ENCODE data around the gene PLXNA4.

DNA sequence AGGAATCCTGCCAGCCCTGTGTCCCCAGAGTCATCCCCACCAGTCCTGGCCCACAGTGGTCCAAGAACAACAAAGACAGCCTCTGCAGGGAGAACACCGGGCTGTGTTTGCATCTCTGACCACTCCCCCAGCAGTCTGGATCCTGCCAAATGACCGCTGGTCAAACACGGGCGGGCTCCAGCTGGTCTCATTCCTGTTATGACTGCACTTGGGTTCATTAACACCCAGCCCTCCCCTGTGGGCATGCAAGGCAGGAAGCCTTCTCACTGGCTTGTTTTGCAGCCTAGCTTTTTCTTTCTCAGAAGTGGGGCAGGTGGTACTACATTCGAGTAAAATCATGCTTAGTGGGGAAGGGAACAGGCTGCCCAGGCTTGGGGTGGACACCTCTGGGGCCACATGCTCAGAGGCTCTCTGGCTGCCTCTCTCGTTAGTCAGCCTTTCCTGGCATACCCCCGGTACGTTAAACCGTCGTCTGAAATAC, 190.0 kb downstream of the PLXNA4 start:
- TF ChIP-seq CTCF (conservative IDR thresholded peaks at IDR 0.05; ENCODE audit: low read depth, low read length) = no peak
- TF ChIP-seq EZH2 (IDR thresholded peaks at IDR 0.05; ENCODE audit: borderline replicate concordance, low read depth, low read length, poor library complexity, severe bottlenecking) = no peak

Data from A673 (cell line).